ENCODE results near the gene PRPF8.
"Not testable (repeated sequence)": the region's sequence is repeated elsewhere in the genome, so short reads cannot be mapped to it uniquely, and the experiment has no call there.

Gene PRPF8

GRCh38 chr17:1695365-1695764 lies 10.7 kb upstream of the PRPF8 start:
- DNase-seq (ENCODE audit: low read depth in 1 of 2, low spot score in 1 of 2): no peak

- DNase-seq (ENCODE audit: low read depth in 1 of 2, low spot score in 1 of 2): no peak
Observed at GRCh38 chr17:1693339-1693738, 8.7 kb upstream of the PRPF8 start.

GRCh38 chr17:1690544-1691221 lies 6.0 kb upstream of the PRPF8 start:
- no peak for DNase-seq (ENCODE audit: low read depth in 1 of 2, low spot score in 1 of 2)

GRCh38 chr17:1688405-1688804 lies 3.7 kb upstream of the PRPF8 start:
- not testable (repeated sequence) for DNase-seq (ENCODE audit: low read depth in 1 of 2, low spot score in 1 of 2)

GRCh38 chr17:1686086-1686485 lies 1.4 kb upstream of the PRPF8 start:
- no peak for DNase-seq (ENCODE audit: low read depth in 1 of 2, low spot score in 1 of 2)

GRCh38 chr17:1683459-1683858 lies 1.2 kb downstream of the PRPF8 start:
- no peak for DNase-seq (ENCODE audit: low read depth in 1 of 2, low spot score in 1 of 2)

GRCh38 chr17:1676401-1676800 lies 8.3 kb downstream of the PRPF8 start:
- DNase-seq (ENCODE audit: low read depth in 1 of 2, low spot score in 1 of 2): no peak

- DNase-seq (ENCODE audit: low read depth in 1 of 2, low spot score in 1 of 2): no peak
Observed at GRCh38 chr17:1673041-1673785, 11.5 kb downstream of the PRPF8 start.

- not testable (repeated sequence) for DNase-seq (ENCODE audit: low read depth in 1 of 2, low spot score in 1 of 2)
Observed at GRCh38 chr17:1663934-1664333, 20.7 kb downstream of the PRPF8 start.

GRCh38 chr17:1661045-1661444 lies 23.6 kb downstream of the PRPF8 start:
- no peak for DNase-seq (ENCODE audit: low read depth in 1 of 2, low spot score in 1 of 2)

- no peak for DNase-seq (ENCODE audit: low read depth in 1 of 2, low spot score in 1 of 2)
Observed at GRCh38 chr17:1658100-1658499, 26.6 kb downstream of the PRPF8 start.

- no peak for DNase-seq (ENCODE audit: low read depth in 1 of 2, low spot score in 1 of 2)
Observed at GRCh38 chr17:1653735-1654134, 30.9 kb downstream of the PRPF8 start.

- not testable (repeated sequence) for DNase-seq (ENCODE audit: low read depth in 1 of 2, low spot score in 1 of 2)
Observed at GRCh38 chr17:1652794-1653193, 31.9 kb downstream of the PRPF8 start.

GRCh38 chr17:1651559-1651844 lies 33.2 kb downstream of the PRPF8 start:
- no peak for DNase-seq (ENCODE audit: low read depth in 1 of 2, low spot score in 1 of 2)

GRCh38 chr17:1650731-1651558 lies 33.7 kb downstream of the PRPF8 start:
- no peak for DNase-seq (ENCODE audit: low read depth in 1 of 2, low spot score in 1 of 2)

- no peak for DNase-seq (ENCODE audit: low read depth in 1 of 2, low spot score in 1 of 2)
Observed at GRCh38 chr17:1649844-1650501, 34.7 kb downstream of the PRPF8 start, which contains the start of gene RILP. Gene RILP, minus strand, starts transcription at chr17:1649866. Its CDS starts 62 bp downstream, at chr17:1649804.

GRCh38 chr17:1648963-1649843 lies 35.5 kb downstream of the PRPF8 start:
- DNase-seq (ENCODE audit: low read depth in 1 of 2, low spot score in 1 of 2): peak; percentile 86 to 92

GRCh38 chr17:1648173-1648962 lies 36.3 kb downstream of the PRPF8 start:
- no peak for DNase-seq (ENCODE audit: low read depth in 1 of 2, low spot score in 1 of 2)

GRCh38 chr17:1647802-1648171 lies 36.9 kb downstream of the PRPF8 start:
- no peak for DNase-seq (ENCODE audit: low read depth in 1 of 2, low spot score in 1 of 2)

Measured in activated T-helper 1 cell treated with anti-CD3 and anti-CD28 coated beads, Interleukin-2, amount 50 U/mL, for 16 hours (primary cell).